Hepatocyte (in vitro differentiated cells): ENCODE measurements around the gene IFNGR2.

Experiments
- EZH2 ChIP-seq: fragments of 200-600 bp; sonication (generic); IDR thresholded peaks from 2 replicates; pipeline ENCODE4 v1.6.1; 2016; ENCODE audit warnings: antibody characterized with exemption, mild to moderate bottlenecking, borderline replicate concordance
- TF ChIP-seq, protein P1 (sequence below): fragments of 200-600 bp; sonication (generic); IDR thresholded peaks from 2 replicates; pipeline ENCODE4 v1.5.1; 2016; ENCODE audit warnings: antibody characterized with exemption, mild to moderate bottlenecking; ENCODE audit not compliant: poor library complexity

DNA sequence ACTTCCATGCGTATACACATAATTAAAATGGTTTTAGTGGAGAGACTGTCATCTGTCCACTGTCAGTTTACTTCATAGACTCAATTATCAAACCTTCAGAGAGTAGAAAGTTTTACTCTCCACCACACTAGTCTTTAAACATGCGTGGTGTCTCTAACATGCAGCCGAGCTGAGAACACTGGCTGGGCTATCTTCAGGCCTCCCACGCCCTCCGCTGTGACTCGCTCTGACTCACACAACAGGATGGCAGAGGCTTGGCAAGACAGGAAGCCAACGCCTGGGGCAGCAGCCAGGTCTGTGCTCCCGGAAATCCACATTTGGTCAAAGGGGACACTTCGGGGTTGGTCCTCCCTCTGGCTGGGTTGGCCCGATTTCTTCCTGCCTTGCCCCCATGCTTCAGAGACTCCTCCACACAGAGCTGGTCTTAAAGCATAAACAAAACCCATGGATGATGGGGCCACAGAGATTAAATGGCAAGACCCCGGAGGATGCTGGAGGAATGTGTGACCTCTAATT is 22.7 kb upstream of the IFNGR2 start:
- TF ChIP-seq, protein P1, sequence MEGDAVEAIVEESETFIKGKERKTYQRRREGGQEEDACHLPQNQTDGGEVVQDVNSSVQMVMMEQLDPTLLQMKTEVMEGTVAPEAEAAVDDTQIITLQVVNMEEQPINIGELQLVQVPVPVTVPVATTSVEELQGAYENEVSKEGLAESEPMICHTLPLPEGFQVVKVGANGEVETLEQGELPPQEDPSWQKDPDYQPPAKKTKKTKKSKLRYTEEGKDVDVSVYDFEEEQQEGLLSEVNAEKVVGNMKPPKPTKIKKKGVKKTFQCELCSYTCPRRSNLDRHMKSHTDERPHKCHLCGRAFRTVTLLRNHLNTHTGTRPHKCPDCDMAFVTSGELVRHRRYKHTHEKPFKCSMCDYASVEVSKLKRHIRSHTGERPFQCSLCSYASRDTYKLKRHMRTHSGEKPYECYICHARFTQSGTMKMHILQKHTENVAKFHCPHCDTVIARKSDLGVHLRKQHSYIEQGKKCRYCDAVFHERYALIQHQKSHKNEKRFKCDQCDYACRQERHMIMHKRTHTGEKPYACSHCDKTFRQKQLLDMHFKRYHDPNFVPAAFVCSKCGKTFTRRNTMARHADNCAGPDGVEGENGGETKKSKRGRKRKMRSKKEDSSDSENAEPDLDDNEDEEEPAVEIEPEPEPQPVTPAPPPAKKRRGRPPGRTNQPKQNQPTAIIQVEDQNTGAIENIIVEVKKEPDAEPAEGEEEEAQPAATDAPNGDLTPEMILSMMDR = no peak
- no peak for TF ChIP-seq EZH2
